H4 (cell line): Measurements from ENCODE around the gene IWS1. TPM values are rescaled to one million over a fixed set of nuclear protein-coding genes. Genes with fewer than 3 reads are reported as not detected.
"Not testable (repeated sequence)": the region's sequence is repeated elsewhere in the genome, so short reads cannot be mapped to it uniquely, and the experiment has no call there.

ENCODE experiments used
- DNase-seq: peaks from one replicate; pipeline ENCODE4 v3.0.0-alpha.2; 2015; ENCODE audit warnings: low spot score
- total RNA-seq: library from RNA; depleted of rRNA; stranded (reverse); fragments of >200 nt; shearing (Covaris generic); gene quantifications from 2 replicates; pipeline ENCODE4 v1.2.3, GENCODE V29; 2014

IWS1 gene
- total RNA-seq, 1 experiment from 2014 or later, result 41.2 TPM

DNA sequence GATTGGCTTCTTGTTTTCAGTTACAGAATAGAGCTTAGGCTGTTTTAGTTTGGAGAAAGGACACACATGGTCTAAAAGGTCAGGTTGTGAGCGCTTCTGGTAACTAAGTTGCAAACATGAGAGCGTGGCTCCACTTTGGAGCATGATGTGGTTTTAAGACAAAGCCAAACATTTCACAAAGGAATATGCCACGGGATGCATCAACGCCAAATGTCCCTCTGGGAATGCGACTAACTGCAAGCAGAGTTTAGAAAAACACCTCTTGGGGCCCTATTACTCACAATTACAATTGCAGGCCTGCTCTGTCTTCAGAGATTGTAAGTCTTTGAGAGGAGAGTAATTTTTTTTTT, 34.6 kb upstream of the IWS1 start:
- no peak for DNase-seq

DNA sequence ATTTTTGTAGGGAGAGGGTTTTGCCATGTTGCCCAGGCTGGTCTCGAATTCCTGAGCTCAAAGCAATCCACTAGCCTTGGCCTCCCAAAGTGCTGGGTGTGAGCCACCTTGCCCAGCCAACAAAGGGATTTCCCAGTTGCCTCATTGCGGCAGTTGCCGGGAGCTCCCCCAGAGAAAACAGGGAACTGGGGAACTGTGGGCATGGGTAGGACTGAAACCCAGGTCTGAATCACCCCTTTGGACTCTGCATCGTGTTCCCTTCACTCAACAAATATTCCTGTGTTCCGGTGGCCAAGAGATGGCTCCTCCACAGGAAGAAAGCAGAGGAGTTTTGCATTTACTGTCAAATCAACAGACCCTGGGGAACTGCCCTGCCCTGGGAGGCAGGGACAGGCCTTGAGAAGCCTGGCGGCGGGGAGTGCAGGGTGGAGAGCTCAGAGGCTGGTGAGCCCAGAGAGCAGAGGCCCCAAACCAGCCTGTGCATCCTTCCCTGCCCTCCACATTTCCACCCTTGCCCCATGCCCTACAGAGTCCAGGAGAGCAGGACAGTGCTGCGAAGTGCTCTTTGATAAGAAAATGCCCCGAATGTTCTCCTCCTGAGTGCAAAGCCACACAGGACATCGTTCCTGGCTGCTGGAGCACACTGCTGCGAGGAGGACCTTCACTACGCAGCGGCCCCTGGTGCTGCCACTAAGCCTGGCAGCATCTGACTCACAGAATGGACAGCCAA, 34.1 kb upstream of the IWS1 start:
- no peak for DNase-seq

DNA sequence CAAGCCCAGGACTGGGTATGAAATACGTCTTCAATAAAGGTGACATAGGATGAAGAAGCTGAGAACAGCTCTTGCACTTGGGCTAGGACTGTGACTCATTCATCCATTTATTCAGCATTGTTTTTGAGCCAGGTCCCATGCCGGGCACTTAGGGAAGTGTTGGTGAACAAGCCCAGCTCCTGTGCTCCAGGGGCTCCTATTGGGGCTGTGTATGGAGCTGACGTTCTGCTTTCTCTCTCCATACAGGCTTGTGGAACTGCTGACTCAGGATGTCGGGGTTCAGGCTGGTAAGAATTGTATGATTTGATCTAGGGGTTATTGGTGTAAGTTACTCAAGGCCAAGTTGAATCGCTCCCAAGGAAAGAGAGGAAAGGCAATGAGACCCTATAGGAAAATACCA, 33.2 kb upstream of the IWS1 start:
- no peak for DNase-seq

DNA sequence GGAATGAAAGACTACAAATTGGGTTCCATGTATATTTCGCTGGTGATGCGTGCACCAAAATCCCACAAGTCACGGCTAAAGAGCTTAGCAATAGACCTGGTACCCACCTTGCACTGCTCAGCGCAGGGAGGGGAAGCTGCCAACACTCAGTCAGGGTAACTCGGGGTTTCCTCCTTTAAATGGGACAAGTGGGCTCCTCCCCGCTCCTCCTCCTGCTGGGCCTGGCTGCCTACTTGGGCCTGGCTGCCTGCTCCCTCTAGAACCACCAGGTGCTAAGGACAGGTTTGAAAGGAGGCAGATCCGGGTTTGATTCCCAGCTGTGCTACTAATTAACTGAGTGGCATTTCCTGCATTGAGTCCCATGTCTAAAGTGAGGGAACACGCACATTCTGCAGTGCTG, 32.6 kb upstream of the IWS1 start:
- DNase-seq, result no peak

DNA sequence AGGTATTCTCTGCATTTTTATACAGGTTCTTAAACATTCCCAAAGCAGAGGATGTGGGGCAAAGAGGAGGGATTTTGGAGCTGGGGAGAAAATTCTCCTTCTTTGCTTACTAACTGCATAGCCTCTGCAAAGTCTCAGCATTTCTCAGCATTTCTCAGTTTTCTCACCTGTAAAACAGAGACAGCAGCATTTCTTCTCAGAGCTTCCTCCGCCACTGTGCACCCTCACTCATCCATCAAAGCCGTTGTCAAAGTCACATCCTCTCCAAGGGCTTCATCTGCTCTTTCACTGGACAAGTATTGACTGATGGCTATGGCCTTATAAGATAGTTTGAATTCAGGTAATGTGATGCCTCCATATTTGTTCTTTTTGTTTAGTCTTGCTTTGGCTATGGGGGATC, 26.6 kb upstream of the IWS1 start:
- no peak for DNase-seq

DNA sequence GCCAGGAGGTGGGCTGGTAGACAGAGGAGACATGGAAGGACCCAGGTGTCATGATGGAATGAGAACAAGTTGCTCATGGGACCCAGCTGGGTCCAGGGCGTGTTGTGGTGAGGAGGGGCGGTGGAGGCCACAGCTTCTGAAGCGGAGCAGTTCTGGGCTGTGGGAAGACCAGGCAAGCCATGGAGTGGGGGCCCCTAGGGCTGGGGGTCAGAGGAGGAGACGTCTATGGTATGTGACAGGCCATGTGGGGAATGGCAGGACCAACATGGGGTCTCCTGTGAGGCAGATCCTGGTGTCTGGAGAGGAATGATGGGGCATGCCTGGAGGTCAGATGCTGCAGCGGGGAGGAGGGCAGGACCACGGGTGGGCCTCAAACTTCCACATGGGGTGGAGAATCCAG, 26.0 kb upstream of the IWS1 start:
- DNase-seq, result no peak

DNA sequence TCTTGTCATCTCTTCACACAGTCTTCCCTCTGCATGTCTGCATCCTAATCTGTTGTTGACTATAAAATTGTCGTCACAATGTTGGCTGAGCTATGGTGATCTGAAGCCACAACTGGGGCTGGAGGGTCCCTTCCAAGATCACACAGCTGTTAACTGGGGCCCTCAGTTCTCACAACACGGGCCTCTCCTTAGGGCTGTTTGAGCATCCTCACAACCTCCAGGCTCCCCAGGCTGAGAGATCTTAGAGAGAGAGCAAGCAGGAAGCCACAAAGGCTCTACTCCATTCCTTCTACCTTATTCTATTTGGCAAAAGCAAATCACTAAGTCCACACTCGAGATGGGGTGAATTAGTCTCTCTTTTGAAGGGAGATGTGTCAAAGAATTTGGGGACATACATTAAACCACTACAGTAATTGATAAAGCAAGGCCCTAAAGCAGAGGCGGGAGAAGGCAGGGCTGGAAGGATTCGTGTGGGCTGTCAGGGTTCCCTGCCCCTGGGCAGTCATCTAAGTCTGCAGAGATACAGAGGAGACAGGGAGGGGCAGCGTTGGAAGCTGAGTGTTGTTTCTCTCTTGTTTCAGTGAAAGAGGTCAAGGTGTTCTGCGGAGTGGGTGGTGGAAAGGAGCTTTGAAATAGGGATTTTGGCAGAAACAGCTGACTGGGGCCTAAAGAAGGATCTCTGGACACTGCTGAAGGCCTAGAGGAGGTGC, 25.1 kb upstream of the IWS1 start:
- DNase-seq, result no peak

DNA sequence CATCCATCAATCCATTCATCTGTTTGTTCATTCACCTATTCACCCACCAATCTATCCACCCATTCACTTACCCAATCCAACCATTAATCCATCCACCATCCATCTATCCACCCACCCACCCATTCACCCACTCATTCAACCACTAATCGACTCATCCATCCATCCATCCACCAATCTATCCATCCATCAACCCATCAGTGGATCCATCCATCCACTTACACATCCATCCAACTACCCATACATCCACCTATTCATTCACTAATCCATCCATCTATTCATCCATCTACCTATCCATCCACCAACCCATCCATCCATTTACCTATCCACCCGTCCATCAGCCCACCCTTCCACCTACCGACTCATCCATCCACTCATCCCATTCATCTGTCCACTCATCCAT, 20.5 kb upstream of the IWS1 start:
- no peak for DNase-seq

DNA sequence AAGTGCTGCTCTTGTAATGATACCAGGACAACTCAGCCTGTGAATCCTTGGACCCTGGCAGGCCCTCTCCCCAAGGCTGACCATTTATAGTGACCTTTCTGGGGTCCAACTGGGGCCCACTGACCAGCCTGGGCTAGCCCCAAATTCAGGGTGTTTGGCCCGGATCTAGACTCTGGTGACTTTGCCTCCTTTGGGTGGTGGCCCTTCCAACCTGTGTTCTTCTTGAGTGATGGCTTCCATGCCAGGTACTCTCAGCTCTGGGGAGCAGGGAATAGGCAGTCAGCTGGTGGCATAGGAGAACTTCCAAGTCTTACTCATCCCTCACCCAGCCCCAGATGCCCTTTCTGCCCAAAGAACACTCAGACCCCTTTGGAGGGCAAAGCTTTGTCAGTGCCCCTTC, 19.5 kb upstream of the IWS1 start:
- no peak for DNase-seq

DNA sequence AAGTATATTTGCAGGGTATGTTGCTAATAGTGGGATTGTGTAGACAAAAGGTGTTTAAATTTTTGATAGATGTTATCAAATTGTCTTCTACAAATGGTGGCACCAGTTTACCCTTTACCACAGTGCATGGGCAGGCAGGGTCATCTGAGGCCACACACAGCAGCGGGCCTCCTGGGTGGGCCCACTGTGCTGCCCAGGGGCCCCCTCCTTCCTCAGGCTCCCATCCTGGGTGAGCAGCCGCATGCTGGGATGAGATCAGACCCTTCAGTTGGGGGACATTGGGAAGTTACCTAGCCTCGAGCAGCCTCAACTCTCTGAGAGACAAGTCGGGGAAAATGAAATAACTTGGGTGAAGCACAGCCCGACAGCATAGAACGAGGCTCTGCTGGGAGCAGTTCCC, 18.9 kb upstream of the IWS1 start:
- DNase-seq, result no peak

DNA sequence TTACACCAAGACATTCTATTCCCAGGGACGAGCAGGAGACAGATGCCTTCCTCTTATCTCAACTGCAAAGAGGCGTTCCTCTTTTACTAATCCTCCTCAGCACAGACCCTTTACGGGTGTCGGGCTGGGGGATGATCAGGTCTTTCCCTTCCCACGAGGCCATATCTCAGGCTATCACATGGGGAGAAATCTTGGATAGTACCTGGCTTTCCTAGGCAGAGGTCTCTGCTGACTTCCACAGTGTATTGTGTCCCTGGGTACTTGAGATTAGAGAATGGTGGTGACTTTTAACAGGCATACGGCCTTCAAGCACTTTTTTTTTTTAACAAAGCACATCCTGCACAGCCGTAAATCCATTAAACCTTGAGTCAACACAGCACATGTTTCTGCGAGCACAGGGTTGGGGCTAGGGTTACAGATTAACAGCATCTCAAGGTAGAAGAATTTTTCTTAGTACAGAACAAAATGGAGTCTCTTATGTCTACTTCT, 16.8 kb upstream of the IWS1 start:
- DNase-seq, result not testable (repeated sequence)

DNA sequence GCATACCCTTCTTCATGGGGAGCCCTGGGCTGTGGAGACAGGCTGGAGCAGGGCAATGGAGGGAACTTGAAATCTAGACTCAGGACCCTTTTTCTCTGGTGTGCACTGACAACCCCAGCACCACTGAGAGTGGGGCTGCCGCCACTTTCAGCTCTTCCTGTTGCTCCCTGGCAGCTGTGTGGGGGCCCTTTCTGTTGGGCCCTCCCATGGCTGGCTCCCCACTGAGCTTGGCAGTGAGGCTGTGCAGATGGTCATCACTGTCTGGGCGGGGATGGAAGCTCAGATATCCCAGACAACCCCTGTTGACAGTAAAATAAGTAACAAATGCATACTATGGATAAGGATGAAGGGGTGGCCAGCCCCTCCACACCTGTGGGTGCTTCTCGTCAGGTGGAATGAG, 15.9 kb upstream of the IWS1 start:
- DNase-seq, result no peak

DNA sequence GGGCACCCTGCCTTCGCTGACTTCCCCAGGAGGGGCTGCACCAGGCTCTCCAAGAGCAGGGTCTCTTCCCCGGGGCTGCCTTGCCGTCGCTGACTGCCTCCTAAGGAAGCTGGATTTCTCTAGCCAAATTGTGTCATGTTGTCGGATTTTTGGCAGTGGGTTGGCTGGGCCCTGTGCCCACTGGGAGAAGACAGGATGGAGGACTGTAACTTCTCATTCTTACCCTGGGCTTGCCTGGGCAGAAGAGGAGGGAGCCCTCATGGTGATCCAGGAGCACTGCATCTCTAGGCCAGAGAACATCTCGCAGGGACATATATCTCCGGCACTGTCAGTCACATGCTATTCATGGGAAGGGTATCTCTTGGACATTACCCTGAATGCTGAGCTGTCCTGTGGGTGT, 15.5 kb upstream of the IWS1 start:
- DNase-seq, result no peak

DNA sequence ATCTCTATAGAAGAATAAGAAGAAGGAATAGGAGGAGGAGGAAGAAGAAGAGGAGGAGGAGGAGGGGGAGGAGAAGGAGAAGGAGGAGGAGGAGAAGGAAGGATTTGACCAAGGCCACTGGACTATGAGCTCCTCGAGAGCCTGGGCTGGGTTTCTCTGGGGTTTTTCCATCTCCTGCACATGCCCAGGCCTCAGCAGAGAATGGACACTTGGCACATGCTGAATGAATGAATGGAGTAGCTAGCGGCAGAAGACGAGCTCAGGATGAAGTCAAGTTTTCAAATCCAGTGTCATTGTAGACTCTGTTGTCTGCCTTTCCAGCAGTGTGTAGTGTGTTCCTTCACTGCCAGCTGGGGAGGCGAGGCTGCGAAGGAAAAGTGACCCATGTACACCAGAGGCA, 11.4 kb upstream of the IWS1 start:
- no peak for DNase-seq

DNA sequence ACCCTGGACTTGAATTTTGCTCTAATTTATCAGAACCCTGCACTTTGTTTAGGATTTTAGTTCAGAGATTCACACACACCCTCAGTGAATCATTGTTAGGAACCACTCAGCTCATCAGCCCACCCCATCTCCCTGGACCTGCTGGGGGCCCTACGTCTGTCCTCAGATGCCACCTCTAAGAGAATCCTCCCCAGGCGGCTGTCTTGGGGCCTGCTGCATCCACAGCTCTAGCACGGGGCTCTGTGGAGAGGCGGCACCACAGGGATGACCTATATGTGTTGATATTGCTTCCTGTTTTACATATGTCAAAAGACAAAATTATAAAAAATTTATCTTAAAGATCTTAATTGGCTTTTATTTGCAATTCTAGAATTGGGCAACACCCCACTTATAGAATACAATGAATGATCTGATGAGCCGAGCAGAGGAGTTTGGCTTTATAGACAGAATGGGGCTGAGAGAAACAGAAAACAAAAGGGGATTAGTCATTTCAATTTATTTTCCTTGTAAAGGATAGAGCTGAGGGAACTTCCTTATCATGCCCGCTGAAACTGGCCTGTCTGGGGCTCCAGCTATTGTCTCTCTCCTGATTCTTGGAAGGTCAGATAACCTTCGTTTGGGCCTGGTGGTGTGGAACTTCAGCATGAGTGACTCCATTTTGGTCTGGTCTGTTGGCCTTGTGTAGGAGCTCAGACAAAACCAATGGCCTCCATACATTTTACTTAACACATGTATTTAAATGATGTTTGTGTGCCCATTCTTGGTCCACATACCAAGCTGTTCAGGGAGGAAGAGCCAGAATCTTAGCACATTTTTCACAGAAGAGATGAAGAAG, 10.6 kb upstream of the IWS1 start:
- no peak for DNase-seq

DNA sequence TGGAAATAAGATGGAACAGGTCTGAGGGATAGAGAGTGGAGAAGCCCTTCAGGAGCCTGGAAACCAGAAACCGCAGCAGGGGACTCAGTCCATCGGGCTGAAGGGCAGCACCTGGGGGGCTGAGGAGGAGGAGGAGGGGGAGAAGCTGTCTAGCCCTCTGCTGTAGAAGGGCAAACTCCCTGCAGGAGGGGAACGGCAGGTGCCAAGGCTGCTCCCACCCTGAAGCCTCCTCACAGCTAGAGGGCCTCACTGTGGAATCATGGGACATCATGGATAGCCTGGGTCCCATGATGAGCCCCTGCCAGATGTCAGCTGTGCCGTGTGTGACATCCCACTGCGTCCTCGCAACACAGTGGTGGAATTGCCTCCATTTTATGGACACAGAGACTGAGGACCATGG, 9.6 kb upstream of the IWS1 start:
- no peak for DNase-seq

DNA sequence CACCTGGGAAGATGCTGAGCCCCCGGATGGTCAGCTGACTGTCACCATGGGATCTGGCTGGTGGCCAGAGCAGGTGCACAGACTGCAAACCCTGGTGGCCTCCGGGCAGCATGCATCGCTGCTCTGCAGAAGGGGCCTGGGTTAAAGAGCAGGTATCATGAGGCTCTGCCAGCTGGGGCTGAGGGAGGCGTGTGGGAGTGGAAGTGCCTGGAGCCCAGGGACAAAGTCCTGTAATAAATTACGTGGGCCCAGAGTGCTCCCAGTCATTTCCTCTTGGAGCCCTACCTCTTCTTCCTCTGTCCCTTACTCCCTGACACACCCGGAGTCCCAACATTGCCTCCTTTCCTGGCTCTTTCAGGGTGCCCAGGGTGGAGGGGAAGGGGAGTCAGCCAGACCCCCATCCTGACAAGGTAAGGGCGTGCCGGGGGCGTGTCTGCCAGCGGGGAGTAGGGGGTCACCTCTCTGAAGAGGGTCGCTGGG, 9.2 kb upstream of the IWS1 start, which contains the start of gene MYO7B:
TSS of gene MYO7B (plus strand) at position 262 of the 480 bp plus-strand sequence. CDS start 24,040 bp downstream, outside the sequence.
- DNase-seq, result no peak

DNA sequence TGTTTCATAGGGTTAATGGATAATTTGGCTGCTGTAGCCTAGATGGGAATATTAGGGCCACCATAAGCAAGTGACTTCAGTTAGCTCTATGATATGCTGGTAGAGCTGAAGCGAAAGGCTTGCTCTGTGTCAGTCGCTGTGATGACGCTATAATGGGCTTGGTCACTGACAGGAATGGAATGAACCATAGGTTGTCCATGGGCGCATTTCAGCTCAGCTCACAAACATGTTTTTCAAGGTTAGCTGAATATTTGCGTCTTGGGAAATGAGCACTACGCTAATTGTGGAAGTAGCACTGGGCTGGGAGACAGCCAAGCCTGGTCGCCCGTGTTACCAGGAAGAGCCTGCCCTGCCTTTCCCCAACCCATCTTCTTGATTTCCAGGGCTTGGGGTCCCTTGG, 6.0 kb upstream of the IWS1 start:
- no peak for DNase-seq

DNA sequence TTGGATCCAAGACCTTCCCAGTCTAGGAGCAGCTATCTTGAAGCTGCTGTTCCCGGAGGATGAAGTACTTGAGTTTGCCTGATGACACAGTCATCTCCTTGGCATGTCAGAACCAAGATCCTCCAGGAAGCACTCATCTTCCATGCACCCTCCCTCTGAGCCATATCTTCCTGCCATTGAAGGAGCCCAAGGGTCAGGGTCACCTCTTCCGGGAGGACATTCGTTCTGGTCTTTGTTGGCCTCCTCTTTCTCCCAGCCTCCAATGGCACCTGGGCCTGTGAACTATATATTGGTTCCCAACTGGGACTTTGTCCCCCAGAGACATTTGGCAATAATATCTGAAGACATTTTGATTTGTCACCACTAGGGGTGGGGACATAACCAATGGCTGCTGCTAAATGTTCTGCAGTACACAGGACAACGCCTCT, 4.9 kb upstream of the IWS1 start:
- DNase-seq, result no peak

DNA sequence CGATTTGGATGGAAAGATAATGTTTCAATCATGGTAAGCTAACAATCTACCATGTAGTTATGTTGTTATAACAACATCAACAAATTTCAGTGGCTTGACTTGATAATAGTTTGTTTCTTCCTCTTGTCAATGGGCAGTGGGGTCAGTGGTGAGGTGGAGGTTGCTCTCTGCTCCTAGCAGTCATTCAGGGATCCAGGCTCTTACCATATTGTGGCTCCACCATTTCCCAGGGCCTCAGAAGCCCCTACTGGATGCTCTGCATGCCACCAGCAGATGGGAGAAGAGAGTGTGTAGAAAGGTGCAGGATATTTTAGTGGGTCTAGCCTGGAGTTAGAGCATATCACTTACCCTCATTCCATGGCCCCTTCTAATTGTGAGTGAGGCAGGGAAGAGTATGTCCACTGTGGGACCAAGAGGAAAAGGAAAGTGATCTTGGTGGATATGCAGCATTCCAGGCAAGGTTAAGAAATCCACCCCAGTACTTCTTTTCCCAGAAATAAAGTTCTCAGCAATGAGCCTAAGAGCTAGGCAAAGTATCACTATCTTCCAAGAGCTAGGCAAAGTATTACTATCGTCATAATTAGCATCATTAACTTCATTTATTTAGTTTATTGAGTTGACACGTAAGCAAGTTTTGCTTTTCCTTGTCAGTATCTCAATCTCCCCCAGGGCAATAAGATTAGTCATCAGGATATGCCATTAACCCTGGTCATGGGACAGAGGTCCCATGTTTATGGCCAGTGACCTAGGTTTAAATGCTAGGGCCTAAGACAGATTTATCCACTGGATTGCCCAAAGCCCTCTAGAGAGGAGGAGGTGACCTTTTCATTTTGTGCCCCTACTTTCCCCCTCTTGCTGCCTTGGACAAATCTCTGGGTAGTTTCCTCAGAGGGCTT, 4.2 kb upstream of the IWS1 start:
- no peak for DNase-seq

DNA sequence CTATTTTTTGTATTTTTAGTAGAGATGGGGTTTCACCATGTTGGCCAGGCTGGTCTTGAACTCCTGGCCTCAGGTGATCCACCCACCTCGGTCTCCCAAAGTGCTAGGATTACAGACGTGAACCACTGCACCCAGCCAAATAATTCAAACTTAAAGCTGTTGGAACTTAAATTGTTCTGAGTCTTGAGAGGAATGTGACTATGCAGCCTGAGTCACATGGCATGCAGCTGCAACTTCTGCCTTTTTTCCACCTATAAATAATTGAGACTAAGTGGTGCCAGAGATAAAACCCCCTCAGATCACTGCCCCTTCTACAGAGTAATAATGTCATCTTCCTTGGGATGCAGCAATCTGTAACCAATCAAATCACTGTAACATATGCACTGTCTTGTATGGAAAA, 3.1 kb upstream of the IWS1 start:
- DNase-seq, result not testable (repeated sequence)
